ENCODE measurements around the gene PLXNA3.

Gene PLXNA3

DNA sequence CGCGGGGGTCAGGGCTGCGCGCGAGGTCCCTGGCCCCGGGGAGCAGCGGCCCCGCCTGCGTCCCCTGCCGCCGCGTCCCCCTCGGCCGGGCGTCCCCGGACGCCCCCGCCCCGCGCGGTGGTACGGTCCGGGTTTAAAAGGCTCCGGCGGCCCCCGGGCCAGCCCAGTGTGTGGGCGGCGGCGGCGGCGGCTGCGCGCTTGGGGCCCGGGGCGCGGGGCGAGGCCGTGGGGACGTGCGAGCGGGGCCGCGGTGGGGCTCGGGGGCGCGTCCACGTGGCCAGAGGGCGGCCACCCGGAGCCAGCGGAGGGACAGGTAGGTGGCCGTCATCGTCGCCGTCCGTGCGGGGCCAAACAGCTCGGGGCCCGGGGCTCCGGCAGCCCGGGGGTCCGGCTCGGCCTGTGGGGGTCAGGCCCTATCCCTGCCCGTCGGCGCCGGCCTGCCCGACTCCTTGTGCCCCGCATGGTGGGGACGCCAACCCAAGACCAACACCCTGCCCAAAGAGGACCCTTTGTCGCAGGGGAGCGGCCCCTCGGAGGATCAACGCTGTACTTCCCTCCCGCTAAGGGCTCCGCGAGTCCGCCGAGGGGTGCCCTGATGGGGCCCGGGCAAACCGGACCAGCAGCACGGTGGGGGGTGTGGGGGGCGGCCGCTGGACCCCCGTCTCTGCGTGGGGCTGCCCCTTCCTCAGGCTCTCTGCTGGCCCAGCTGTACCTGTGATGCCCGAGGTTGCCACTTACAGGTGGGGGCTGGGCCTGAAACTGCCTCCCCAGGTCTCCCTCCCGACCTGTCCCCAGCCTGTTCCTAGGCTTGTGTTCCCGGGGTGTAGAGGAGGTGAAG is at the start of gene PLXNA3:
Gene PLXNA3 (plus strand): TSS at position 166 of the 838 bp plus-strand sequence. CDS start 1,903 bp downstream, outside the sequence.
- DNase-seq = no peak

DNA sequence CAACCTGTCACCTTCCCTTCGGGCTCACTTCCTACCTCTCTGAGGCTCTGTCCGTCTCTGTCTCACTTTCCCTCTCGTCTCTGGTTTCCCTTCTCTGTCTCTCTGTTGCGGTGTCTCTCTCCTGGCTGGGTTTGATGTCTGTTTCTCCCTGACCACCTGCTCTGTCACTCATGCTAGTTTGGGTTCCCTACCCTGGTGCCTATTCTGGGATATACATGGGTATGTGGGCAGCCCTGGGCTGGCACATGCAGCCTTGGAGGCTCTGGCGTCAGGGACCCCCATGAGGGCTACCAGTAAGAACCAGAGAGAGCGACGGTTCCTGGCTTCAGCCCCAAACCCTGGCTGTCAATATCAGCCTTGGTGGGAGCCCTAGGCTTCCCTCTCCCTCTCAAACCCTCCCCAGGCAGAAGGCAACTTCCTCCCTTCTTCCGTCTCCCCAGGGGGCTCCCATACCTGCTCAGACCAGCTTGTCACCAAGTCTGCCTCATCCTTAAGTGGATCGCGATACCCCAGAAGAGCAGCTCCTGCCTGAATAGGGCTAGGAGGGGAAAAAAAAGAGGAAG is 49.3 kb upstream of the PLXNA3 start:
- no peak for DNase-seq

- DNase-seq = no peak
These were observed 48.7 kb upstream of the PLXNA3 start, which contains the start of gene DNASE1L1 for GRCh38 chrX:154409222-154409871. TSS of gene DNASE1L1 (minus strand) at chrX:154409254. CDS start at chrX:154405568, 3,686 bp downstream.

DNA sequence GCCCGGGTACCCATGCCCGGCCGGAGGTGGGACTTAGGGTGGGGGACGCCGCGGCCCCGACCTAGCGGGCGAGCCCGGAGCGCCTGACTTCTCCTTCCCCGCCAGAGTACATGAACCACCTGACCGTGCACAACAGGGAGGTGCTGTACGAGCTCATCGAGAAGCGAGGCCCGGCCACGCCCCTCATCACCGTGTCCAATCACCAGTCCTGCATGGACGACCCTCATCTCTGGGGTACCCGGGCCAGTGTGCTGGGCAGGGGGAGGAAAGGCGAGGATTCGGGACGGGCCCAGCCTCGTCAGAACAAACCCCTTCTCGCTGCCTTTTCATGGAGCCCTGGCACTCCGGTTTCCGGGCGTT is 46.1 kb upstream of the PLXNA3 start:
- DNase-seq = peak; percentile 18

- DNase-seq = no peak
These were observed 45.6 kb upstream of the PLXNA3 start for GRCh38 chrX:154412468-154412867.

- DNase-seq = no peak
These were observed 44.9 kb upstream of the PLXNA3 start for GRCh38 chrX:154413142-154413541.

- no peak for DNase-seq
These were observed 40.9 kb upstream of the PLXNA3 start for GRCh38 chrX:154417157-154417556.

DNA sequence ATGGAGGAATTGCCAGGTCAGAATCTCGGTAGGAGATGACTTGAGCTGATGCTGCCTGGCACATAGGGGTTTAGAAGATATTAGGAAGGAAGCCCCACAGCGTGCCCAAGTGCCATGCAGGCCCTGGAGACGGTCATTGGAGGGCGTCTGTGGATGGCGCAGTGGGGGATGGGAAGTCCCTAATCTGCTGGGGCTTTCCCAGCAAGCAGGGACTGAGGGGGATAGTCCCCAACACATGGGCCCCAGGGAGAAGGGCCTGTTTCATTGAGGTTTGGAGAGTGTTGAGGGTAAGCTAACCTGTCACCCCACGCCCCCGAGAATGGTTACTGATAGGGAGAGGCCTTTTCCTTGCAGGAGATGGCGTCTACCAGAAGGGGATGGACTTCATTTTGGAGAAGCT is 38.9 kb upstream of the PLXNA3 start:
- DNase-seq = no peak

DNA sequence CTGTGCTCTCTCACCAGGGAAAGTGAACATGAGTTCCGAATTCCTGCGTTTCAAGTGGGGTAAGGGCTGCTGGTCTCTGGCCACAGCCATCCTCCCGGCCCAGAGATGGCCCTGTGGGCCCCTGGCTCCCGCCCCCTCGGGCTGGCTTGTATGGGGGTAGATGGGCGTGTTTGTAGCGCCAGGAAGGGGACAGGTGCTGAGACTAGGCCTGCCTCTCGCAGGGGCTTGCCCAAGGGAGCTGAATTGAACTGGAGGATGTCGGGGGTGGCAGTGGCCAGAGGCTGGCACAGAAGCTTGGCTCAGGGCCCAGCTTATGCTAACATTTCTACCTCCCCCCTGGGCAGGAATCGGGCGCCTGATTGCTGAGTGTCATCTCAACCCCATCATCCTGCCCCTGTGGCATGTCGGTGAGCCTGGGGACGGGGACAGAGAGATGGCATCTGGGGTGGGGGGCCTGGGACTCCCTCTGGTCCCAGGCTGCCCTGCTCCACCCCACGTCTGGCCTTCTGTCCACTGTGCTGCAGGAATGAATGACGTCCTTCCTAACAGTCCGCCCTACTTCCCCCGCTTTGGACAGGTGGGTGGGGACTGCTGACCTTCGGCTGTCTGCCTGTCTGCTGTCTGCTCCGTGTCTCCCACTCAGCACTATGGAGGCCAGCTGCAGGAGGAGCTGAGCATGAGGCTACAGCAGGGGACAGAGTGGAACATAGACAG is 38.2 kb upstream of the PLXNA3 start:
- DNase-seq = no peak

DNA sequence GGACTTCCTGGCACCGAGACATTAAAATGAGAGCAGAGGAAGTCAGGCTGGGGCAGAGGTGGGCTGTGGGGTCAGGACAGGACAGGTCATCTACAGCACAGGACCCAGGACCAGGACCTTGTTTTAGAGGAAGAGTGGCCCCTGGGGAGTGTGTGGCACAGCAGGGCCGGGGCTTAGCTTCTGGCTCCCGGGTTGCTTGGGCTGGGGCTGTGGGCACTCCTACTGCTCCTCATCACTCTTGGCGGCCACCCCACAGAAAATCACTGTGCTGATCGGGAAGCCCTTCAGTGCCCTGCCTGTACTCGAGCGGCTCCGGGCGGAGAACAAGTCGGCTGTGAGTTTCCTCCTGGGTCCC is 37.7 kb upstream of the PLXNA3 start:
- no peak for DNase-seq

DNA sequence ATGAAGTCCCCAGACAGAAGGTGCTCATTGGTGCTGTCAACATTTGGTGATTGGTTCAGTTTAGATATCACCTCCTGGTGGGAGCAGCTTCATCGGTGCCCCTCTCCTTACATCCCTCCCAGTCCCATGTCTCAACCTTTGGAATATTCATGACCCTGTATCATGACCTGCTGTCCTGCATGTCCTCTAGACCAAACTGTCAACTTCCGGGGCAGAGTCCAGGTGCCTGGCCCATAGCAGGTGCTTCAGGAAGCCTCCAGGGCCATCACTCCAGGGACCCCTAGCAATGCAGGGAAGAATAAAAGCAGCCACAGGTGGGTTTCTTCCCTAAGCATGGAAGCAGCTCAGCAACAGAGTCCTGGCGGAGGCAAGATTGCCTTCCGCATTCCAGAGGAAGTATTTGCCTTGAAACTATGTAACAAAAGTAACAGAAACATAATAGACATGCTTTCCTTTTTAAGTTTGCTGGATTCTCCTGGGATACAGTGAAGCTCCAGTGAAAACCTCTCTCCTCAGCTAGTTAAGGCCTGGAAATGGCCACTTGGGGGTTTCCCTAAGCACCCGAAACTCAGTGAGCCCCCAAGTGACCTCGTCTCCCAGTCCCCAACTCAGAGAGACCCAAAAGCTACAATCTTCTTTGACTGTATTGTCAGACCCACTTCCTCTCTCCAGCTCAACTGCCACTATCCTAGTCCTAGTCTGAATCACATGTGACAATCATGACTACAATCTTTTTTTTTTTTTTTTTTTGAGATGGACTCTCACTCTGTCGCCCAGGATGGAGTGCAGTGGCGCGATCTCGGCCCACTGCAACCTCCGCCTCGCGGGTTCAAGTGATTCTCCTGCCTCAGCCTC is 30.9 kb upstream of the PLXNA3 start:
- DNase-seq = no peak

GRCh38 chrX:154428176-154429171 is 29.6 kb upstream of the PLXNA3 start, which contains the start of gene ATP6AP1:
TSS of gene ATP6AP1 (plus strand) at chrX:154428677. CDS start at chrX:154428693, 16 bp downstream.
- peak; percentile 86 for DNase-seq

- no peak for DNase-seq
These were observed 28.4 kb upstream of the PLXNA3 start for GRCh38 chrX:154429711-154430110.

GRCh38 chrX:154430479-154430878 is 27.6 kb upstream of the PLXNA3 start:
- no peak for DNase-seq

DNA sequence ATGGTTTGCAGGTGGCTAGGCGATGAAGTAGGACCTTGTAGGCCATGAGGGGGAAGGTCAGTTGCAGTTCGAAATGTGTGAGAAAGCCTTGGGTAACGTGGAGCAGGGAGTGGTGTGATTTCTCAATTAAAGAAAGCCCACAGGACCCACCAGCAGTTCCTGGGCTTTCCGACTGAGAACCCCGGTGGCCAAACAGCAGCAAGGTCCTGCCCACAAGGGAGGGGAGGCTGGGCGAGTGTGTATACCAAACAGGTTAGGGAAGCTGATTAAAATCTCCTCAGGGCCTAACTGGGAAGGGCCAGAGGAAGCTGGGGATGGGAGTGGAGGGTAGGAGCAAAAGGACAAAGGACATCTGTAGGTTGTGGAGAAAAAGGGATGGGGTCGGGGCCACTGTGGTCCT is 27.2 kb upstream of the PLXNA3 start:
- DNase-seq = no peak

DNA sequence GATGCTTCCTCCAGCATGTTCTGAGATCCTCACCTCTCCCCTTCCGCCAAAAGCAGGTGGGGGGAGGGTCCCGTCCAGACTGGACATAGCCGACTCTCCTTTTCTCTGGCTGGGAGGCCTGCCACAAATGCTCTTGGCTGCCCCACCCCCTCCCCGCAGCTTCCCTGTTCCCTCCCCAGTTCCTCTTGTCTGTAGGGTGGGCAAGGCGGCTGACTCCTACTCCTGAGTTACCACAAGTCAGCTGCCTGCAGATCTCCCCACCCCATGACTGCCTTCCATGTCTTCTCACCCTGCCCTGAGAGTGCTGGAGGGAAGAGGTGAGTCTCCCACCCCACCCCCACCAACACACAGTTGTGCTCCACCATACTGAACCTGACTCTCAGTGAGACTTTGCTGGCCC is 26.7 kb upstream of the PLXNA3 start:
- no peak for DNase-seq

- DNase-seq = no peak
These were observed 25.9 kb upstream of the PLXNA3 start for GRCh38 chrX:154432210-154432609.

GRCh38 chrX:154433605-154434004 is 24.5 kb upstream of the PLXNA3 start:
- DNase-seq = no peak

DNA sequence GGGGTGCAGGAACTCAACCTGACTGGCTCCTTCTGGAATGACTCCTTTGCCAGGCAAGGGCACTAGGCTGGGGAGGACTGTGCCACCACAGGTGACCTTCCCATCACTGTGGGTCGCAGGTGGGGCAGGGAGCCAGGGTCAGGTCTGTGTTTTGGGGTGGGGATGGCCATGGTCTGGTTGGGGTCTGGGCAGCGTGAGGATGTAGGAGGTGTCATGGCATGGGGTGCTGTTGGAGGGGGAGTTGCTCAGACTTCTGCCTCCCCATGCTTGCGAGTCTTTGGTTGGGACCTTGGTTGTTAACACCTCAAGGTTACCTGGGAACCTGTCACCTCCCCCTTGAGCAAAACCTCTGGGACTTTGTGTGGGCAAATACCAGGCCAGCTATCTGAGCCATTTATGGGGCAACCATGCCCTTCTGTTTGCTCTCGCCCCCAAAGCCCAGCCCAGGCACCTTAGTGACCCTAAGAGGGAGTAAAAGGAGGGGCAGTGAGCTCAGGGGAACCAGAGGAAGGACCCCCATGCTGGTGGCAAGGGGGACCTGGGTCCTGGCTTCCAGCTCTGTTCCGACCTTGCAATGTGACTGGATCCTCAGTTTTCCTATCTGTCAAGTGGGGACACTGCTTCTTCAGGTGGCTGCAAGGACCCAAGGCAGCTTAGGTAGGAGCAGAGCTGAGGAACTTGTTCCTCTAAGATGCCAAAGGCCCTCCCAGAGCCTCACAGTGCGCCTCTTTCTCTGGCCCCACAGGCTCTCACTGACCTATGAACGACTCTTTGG is 23.5 kb upstream of the PLXNA3 start:
- no peak for DNase-seq

- DNase-seq = no peak
These were observed 22.8 kb upstream of the PLXNA3 start for GRCh38 chrX:154435171-154435733.

Data from NCI-H1436 treated with DMSO at 0.1 percent for 48 hours (cell line).